GM19351 (cell line): ENCODE results near the gene EIF1AX.
A peak's percentile ranks its signal among the peaks of the same experiment; 100 is the strongest.

Experiments
- ATAC-seq: cut with Tn5 transposase; IDR thresholded peaks from one replicate; pipeline ENCODE4 v1.9.1; 2021; ENCODE audit warnings: mild to moderate bottlenecking, moderate library complexity; ENCODE audit not compliant: unreplicated experiment

The EIF1AX gene

DNA sequence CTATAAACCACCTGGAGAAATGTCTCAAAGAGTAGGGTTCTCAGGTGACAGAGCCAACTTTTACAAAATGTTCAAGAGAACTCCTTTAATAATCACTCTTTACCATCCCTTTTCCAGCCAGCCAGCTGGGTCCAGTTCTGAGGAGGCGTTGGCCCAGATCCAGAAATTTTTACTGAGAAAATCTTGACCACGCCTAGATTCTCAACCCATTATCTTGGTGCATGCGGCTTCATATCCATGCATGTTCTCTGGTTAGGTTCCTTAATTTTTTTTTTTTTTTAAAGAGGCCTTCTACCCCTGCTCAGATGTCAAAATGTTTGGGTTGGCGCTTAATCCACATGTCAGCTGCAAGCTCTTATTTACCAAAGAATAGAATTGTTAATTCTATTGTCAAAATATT lies 13.0 kb downstream of the EIF1AX start:
- ATAC-seq = no peak

GRCh38 chrX:20127440-20127839 lies 14.2 kb downstream of the EIF1AX start:
- ATAC-seq = peak; percentile 54

GRCh38 chrX:20126833-20127232 lies 14.8 kb downstream of the EIF1AX start:
- peak; percentile 59 for ATAC-seq

GRCh38 chrX:20124964-20125363 lies 16.7 kb downstream of the EIF1AX start:
- ATAC-seq = no peak

DNA sequence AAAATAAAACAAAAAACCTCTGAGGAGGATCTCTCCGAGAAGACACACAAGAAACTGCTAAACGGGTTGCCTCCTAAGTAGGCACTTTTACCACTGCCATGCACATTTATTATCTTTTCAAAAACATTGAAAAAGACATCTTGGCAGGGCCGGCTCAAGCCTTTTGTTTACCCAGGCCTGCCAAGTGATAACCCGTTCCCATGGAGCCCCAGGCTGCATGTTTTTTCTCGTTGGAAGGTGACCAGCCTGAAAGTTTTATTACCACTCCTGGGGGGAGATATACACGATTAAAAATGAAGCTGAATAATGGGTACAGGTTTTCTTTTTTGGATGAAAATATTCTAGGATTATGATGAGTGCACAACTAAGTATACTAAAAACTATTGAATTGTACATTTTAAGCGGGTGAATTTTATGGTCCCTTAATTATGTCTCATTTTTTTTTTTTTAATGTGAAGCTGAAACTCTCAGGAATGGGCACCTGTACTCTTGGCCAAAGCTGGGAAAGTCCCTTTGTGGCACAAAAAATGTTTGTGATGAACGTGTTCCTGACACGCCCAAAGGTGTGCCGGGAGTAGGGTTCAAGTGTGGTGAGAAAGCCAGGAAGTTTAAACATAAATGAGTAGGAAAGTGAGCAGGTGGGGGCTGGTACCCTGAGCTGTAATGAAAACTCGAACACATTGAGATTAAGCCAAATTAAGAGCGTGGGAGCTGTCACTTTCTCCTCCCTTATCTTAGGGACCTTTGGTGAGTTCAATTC lies 23.4 kb downstream of the EIF1AX start:
- no peak for ATAC-seq

GRCh38 chrX:20116577-20117240 lies 24.9 kb downstream of the EIF1AX start, which contains the start of gene MAP7D2:
Gene MAP7D2, minus strand, starts transcription at chrX:20116907. Its CDS starts 28 bp downstream, at chrX:20116879.
- no peak for ATAC-seq

- no peak for ATAC-seq
Measured at GRCh38 chrX:20116087-20116576, 25.5 kb downstream of the EIF1AX start.

GRCh38 chrX:20112022-20112774 lies 29.4 kb downstream of the EIF1AX start:
- no peak for ATAC-seq

DNA sequence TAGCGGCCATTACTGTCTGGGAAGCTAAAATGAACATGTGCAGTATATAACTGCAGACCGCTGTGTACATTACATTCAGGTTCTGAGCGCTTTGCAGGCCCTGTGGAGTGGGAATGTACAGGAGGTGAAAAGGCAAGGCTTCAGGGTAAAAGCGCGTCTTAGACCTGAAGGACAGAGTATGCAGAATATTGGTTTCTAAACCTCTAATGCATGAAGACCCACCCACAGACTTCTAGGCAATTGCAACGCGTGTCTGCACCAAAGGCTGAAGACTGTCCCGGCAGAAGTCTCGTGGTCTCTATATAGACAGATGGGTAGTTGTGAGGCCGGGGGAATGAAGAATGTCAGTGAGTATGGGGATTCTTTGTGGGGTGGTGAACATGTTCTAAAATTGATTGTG lies 30.4 kb downstream of the EIF1AX start:
- ATAC-seq = no peak

DNA sequence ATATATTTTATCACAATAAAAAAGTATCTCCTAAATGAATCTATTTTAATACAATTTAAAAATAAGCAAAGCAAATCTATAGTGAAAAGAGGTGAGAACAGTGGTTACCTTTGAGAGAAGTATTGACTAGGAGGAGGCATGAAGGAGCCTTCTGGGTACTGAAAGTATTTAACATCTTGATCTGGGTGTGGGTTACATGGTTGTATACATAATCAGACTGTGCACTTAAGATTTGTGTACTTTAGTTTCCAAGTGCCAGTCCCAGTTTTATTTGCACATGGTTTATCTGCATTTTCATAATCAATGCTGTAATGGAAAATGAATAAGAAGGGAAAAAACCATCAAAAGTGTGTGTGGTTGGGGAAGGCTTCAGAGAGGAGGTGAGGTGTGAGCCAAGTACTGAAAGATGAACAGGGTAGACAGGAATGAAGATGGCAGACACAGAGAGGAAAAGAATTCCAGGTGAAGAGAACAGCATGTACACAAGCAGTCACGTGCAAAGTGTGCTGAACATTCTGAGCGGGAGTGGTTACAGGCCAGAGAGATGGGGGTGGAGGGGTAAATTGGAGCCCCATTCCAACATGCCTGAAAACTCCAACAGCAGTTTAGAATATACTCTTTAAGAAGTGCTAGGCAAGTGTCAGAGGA lies 39.6 kb downstream of the EIF1AX start:
- no peak for ATAC-seq

DNA sequence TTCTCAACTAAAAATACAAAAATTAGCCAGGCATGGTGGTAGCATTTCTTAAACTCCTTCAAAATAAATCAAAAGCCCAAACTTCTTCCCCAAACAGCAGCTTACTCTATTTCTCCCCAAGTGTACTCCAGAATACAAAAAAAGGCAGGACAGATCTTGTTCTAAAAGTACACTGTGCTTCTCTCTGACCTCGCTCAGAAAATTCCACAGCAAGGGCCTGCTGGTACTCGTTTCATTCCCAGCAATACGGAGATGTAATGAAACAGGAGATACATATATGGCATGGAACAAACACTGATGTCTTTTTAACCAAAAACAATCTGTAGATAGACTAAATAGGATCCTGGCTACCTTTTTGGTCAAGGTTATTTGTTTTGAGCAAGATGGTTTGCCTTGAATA lies 50.1 kb downstream of the EIF1AX start:
- no peak for ATAC-seq

DNA sequence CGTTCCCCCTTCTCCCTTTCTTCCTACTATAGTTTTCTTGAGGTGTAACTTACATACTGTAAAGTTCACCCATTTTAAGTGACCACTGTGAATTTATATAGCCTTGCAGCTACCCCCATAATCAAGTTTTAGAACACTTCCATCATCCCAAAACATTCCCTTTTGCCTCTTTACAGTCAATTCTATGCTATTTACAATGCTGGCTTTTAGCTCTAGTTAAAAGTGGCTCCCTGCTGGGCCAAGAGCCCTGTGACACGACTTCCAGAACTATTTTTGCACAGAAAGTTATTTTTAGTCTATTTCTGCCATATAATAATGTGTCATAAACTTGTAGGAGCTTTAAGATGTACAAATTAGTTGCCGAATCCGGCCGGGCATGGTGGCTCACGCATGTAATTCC lies 51.8 kb downstream of the EIF1AX start:
- ATAC-seq = no peak

DNA sequence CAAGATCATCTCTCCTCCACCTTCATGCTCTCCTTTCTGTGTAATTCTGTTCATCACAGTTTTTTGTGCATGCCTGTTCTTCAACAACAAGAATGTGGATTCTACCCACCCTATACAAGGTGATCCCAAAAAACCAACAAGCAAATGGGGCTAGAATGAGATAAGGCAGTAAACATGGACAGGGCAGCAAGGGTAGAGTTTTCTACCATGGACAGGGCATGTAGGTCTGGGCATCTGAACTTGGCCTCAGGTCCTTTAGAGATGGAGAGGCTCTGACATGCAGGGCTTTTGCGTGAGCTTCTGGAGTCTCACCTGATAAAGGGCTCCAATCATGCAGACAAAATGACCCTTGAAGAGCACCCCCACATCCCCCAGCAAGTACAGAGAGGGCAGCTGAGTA lies 61.4 kb downstream of the EIF1AX start:
- no peak for ATAC-seq
